GM18517 (cell line): ENCODE data around the gene UPF2.
"Not testable (repeated sequence)": the region's sequence is repeated elsewhere in the genome, so short reads cannot be mapped to it uniquely, and the experiment has no call there.

Experiments
- ATAC-seq: cut with Tn5 transposase; IDR thresholded peaks from one replicate; pipeline ENCODE4 v1.9.1; 2021; ENCODE audit warnings: mild to moderate bottlenecking, moderate library complexity; ENCODE audit not compliant: unreplicated experiment

Gene UPF2, protein sequence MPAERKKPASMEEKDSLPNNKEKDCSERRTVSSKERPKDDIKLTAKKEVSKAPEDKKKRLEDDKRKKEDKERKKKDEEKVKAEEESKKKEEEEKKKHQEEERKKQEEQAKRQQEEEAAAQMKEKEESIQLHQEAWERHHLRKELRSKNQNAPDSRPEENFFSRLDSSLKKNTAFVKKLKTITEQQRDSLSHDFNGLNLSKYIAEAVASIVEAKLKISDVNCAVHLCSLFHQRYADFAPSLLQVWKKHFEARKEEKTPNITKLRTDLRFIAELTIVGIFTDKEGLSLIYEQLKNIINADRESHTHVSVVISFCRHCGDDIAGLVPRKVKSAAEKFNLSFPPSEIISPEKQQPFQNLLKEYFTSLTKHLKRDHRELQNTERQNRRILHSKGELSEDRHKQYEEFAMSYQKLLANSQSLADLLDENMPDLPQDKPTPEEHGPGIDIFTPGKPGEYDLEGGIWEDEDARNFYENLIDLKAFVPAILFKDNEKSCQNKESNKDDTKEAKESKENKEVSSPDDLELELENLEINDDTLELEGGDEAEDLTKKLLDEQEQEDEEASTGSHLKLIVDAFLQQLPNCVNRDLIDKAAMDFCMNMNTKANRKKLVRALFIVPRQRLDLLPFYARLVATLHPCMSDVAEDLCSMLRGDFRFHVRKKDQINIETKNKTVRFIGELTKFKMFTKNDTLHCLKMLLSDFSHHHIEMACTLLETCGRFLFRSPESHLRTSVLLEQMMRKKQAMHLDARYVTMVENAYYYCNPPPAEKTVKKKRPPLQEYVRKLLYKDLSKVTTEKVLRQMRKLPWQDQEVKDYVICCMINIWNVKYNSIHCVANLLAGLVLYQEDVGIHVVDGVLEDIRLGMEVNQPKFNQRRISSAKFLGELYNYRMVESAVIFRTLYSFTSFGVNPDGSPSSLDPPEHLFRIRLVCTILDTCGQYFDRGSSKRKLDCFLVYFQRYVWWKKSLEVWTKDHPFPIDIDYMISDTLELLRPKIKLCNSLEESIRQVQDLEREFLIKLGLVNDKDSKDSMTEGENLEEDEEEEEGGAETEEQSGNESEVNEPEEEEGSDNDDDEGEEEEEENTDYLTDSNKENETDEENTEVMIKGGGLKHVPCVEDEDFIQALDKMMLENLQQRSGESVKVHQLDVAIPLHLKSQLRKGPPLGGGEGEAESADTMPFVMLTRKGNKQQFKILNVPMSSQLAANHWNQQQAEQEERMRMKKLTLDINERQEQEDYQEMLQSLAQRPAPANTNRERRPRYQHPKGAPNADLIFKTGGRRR

GRCh38 chr10:12042797-12043651 lies at the start of gene UPF2:
Gene UPF2 (minus strand): TSS chr10:12042809. CDS start chr10:12035423, 7,386 bp downstream.
- peak; percentile 46 for ATAC-seq

DNA sequence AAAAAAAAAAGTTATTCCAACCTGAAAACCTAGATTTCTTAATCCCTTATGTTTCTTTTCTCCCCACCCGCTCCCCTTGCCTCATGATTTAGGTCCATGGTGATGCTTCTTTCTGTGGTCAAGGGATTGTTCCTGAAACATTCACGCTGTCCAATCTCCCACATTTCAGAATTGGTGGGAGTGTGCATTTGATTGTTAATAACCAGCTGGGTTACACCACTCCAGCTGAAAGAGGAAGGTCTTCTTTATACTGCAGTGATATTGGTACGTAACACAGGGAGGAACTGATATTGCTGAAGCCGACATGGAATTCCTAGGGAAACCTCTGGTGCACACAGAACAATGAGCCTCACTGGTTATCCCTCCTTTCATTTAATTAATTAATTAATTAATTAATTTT lies 48.8 kb upstream of the UPF2 start:
- ATAC-seq, result no peak

GRCh38 chr10:12088919-12089318 lies 46.3 kb upstream of the UPF2 start:
- no peak for ATAC-seq

GRCh38 chr10:12081879-12082557 lies 39.4 kb upstream of the UPF2 start:
- ATAC-seq, result no peak

DNA sequence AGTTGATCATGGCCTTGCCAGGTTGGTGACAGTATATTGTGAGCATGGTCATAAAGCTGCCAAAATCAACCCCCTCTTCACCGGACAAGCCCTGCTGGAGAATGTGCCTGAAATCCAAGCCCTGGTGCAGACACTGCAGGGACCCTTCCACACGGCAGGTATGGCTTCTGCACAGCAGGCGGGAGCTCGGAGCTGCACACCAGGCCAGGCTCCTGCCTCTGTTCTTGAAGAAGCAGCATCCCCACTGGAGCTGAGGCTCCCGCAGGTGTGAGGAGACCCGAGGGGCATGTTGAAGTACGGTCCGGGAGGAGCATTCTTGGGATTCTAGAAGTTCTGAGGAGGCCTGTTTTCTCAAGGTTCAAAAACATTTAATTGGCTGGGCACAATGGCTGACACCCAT lies 38.9 kb upstream of the UPF2 start:
- no peak for ATAC-seq

DNA sequence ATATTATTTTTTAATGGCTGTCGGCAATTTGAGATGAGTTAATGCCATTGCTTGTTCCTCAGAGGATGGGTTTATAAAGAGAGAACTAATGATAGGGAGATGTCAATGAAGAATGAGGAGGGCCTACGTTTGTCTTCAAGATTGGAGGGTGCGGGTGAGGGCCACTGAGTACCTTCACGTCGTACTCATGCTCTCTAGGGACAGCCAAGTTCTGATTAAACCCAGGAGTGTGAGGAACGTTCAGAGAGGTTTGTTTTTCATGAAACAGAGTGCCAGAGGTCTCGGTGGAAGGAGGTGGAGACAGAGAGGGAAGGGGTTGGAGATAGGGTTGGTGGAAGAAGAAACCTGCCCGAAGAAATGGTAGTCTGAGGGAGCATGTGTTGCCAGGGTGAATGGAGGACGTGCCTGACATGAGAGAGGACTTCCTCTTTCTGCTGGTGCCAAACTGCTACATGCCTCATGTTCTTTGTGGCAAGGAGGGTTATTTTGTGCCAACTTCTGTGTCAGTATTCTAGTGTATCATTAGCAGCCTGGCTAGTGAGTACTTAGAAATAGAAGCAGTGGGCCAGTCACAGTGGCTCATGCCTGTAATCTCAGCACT lies 35.1 kb upstream of the UPF2 start:
- ATAC-seq, result no peak

DNA sequence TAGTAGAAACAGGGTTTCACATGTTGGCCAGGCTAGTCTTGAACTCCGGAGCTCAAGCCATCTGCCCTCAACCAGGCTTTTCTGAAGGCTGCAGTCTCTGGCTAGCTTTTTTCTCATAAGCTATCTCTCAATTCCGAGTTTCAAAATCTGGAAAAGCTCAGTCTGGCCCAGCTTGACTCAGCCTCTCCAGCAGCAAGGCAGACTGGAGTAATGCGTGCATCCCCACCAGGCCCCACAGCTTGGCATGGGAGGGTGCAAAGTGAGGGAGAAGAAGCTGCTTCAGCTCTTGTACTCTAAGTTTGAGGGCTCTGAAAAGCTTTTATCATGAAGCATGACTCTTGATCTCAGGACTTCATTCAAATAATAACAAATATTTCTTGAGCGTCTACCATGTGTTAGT lies 30.9 kb upstream of the UPF2 start:
- ATAC-seq, result no peak

- ATAC-seq, result not testable (repeated sequence)
Measured at GRCh38 chr10:12071441-12071840, 28.8 kb upstream of the UPF2 start.

- ATAC-seq, result peak; percentile 95
Measured at GRCh38 chr10:12068449-12069269, 26.1 kb upstream of the UPF2 start, which contains the start of gene DHTKD1. Gene DHTKD1 (plus strand): TSS chr10:12068954. CDS start chr10:12069034, 80 bp downstream.

- ATAC-seq, result no peak
Measured at GRCh38 chr10:12067336-12067735, 24.7 kb upstream of the UPF2 start.

GRCh38 chr10:12063483-12063818 lies 20.8 kb upstream of the UPF2 start:
- ATAC-seq, result no peak

DNA sequence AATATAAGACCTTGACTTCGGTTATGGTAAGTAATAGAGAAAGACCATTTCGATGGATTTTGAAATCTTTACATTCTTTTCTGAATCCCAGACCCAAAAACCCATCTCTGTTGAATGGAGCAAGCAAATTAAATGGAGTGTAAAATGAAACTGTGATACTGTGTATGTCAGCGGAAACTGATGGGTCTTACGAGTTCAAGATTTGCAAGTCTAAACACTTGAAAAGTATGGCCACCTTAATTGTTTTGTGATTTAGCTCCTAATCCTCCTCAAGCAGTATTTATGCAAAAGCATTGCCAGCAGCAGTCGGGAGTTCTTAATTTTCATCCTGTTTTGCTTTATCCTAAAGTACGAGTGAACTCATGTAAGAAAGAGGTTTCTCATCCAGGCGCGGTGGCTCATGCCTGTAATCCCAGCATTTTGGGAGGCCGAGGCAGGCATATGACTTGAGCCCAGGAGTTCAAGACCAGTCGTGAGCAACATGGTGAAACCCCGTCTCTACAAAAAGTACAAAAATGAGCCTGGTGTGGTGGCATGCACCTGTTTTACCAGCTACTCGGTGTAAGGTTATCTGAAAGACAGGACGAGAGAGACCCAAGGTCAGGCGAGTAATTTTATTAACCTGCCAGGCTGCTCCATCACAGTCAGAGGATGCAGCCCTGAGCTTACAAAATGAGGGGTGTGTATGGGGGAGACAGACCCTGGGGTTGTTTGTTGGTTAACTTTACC lies 20.3 kb upstream of the UPF2 start:
- ATAC-seq, result no peak

DNA sequence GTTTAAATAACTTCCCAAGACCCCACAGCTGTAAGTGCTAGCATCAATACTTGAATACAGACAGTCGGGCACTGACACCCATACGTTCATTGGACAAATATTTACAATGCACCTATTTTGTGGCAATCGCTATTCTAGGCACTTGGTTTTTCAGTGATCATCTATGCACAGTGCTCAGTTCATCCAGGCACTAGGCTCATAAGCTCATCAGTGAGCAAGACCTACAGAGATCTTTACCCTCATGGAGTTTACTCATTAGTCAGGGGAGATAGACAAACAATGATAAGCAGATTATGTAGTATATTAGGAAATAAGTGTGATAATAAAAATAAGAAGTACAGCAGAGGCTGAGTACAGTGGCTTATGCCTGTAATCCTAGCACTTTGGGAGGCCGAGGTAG lies 18.5 kb upstream of the UPF2 start:
- ATAC-seq, result no peak

GRCh38 chr10:12056748-12057147 lies 14.1 kb upstream of the UPF2 start:
- no peak for ATAC-seq

- ATAC-seq, result no peak
Measured at GRCh38 chr10:12055732-12056131, 13.1 kb upstream of the UPF2 start.

DNA sequence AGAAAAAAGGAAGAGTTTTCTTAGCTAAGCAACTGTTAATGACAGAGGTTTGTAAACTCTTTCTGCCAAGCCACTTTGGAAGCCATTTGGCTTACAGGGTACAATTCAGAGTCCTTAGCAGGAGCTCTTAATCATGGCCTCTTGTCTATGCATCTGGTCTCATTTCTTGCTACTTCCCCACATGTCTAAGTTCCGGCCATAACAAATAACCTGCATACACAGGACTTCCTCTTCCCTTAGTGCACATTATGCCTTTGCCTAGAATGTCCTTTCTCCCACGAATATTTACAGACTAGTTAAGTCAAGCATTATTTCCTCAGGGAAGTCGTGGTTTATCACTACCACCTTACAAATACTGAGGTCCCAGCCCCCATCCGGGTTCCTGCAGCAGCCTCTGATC lies 8.6 kb upstream of the UPF2 start:
- ATAC-seq, result no peak

DNA sequence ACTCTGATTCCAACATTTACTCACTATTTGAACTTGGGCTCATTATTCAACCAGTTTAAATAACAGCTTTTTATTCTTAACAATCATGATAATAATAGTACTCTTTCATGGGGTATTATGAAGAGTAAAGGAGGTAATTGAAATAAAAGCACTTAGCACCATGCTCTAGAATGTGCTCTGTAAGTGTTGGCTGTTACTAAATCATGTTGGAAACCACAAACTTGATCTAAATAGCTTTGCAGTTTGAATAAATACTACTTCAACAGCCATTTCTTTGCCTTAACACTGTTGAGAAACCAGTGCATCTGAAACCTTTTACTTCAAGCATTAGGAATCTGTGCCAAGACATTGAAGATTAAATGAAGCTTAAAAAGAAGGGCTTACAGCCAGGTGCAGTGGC lies 7.9 kb upstream of the UPF2 start:
- ATAC-seq, result no peak

DNA sequence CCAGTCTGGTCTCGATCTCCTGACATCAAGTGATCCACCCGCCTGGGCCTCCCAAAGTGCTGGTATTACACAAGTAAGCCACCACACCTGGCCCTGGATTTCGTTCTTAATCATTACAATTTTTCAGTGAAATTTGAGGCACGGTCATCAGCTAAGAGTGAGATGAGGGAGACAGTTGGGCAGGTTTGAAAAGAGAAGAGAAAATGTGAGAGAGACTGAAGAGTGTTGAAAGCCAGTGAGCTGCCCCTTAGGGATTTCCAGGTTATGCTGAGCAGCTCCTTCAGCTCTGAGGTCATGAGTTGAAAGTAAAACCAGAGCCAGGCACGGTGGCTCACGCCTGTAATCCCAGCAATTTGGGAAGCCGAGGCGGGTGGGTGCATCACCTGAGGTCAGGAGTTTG lies 5.9 kb upstream of the UPF2 start:
- ATAC-seq, result no peak
